ENCODE data around the gene MPL. TPM values are rescaled to one million over a fixed set of nuclear protein-coding genes. Genes with fewer than 3 reads are reported as not detected.

Gene MPL
- total RNA-seq, 2 experiments from 2014 or later, result not detected

- no peaks in the 10 kb centered on the region for H3K36me3 ChIP-seq (ENCODE audit: insufficient read depth, low read length)
- no peak for DNase-seq
- intact Hi-C loops (cut with DNase I, micrococcal nuclease), result no loop called here
- H3K27me3 ChIP-seq (ENCODE audit: control insufficient read depth in 1 of 2, insufficient read depth in 2 of 2, low read length in 2 of 2), result no peaks in the 10 kb centered on the region
- ATAC-seq (ENCODE audit: poor library complexity), result no peak
- ChIA-PET POLR2A (no interaction called here), CTCF (no interaction called here)
- H3K9me3 ChIP-seq (ENCODE audit: control insufficient read depth in 1 of 2, insufficient read depth in 1 of 2, low read length in 2 of 2), result no peaks in the 10 kb centered on the region
- no peak overlapping the region for H3K27ac ChIP-seq (ENCODE audit: low read depth in 1 of 2, low read length in 2 of 2)
- no peaks in the 10 kb centered on the region for H3K4me1 Mint-ChIP-seq (ENCODE audit: low read depth)
- H3K36me3 Mint-ChIP-seq (ENCODE audit: low read depth), result no peaks in the 10 kb centered on the region
- H3K4me1 ChIP-seq (ENCODE audit: insufficient read depth, low read length), result no peaks in the 10 kb centered on the region
- TF ChIP-seq CTCF (IDR thresholded peaks at IDR 0.05), result no peak
- no peaks in the 10 kb centered on the region for H3K27me3 Mint-ChIP-seq
- H3K4me3 Mint-ChIP-seq, result no peak overlapping the region
- no peak overlapping the region for H3K4me3 ChIP-seq (ENCODE audit: low read length)
- H3K27ac Mint-ChIP-seq, result no peak overlapping the region
- H3K9me3 Mint-ChIP-seq, result no peaks in the 10 kb centered on the region
Observed at GRCh38 chr1:43305926-43306687, 31.5 kb upstream of the MPL start.

GRCh38 chr1:43306688-43307457, 30.7 kb upstream of the MPL start:
- no peaks in the 10 kb centered on the region for H3K36me3 ChIP-seq (ENCODE audit: insufficient read depth, low read length)
- no peak overlapping the region for H3K27ac Mint-ChIP-seq
- intact Hi-C loops (cut with DNase I, micrococcal nuclease), result no loop called here
- H3K27ac ChIP-seq (ENCODE audit: low read depth in 1 of 2, low read length in 2 of 2), result no peak overlapping the region
- no peaks in the 10 kb centered on the region for H3K36me3 Mint-ChIP-seq (ENCODE audit: low read depth)
- no peaks in the 10 kb centered on the region for H3K27me3 Mint-ChIP-seq
- ChIA-PET POLR2A (no interaction called here), CTCF (no interaction called here)
- H3K4me3 Mint-ChIP-seq, result no peak overlapping the region
- no peaks in the 10 kb centered on the region for H3K4me1 ChIP-seq (ENCODE audit: insufficient read depth, low read length)
- H3K9me3 ChIP-seq (ENCODE audit: control insufficient read depth in 1 of 2, insufficient read depth in 1 of 2, low read length in 2 of 2), result no peaks in the 10 kb centered on the region
- no peak overlapping the region for H3K4me3 ChIP-seq (ENCODE audit: low read length)
- TF ChIP-seq CTCF (IDR thresholded peaks at IDR 0.05), result no peak
- H3K9me3 Mint-ChIP-seq, result no peaks in the 10 kb centered on the region
- no peaks in the 10 kb centered on the region for H3K27me3 ChIP-seq (ENCODE audit: control insufficient read depth in 1 of 2, insufficient read depth in 2 of 2, low read length in 2 of 2)
- ATAC-seq (ENCODE audit: poor library complexity) (no peak), DNase-seq (no peak)
- H3K4me1 Mint-ChIP-seq (ENCODE audit: low read depth), result no peaks in the 10 kb centered on the region

DNA sequence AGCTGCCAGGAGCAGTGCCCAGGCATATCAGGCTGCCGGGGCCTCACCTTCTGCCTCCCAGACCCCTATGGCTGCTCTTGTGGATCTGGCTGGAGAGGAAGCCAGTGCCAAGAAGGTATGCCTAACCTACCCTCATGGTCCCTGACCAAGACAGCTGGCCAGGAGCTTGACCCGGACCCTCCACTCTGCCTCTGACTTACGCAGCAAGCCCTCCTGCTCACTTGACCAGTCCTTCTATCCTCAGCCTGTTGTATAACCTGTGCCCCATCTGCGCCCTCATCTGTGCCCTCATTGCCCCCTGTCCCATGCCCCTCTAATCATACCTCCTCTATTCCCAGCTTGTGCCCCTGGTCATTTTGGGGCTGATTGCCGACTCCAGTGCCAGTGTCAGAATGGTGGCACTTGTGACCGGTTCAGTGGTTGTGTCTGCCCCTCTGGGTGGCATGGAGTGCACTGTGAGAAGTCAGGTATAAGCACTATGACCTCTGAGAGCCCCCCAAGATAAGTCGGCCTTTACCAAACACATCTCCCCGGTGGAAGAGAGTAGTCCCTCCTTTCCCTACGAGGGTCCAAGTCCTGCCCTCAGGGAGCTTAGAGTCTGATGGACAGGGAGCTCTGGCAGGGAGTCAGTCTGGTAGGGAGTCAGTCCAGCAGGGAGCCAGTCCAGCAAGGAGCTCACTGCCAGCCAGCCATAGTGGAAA, 30.0 kb upstream of the MPL start:
- no peaks in the 10 kb centered on the region for H3K36me3 ChIP-seq (ENCODE audit: insufficient read depth, low read length)
- H3K36me3 Mint-ChIP-seq (ENCODE audit: low read depth), result no peaks in the 10 kb centered on the region
- H3K27me3 ChIP-seq (ENCODE audit: control insufficient read depth in 1 of 2, insufficient read depth in 2 of 2, low read length in 2 of 2), result no peaks in the 10 kb centered on the region
- ATAC-seq (ENCODE audit: poor library complexity) (no peak), DNase-seq (no peak)
- no peak overlapping the region for H3K4me3 Mint-ChIP-seq
- intact Hi-C loops (cut with DNase I, micrococcal nuclease), result no loop called here
- POLR2A ChIA-PET, result no interaction called here
- no peaks in the 10 kb centered on the region for H3K4me1 ChIP-seq (ENCODE audit: insufficient read depth, low read length)
- H3K9me3 Mint-ChIP-seq, result no peaks in the 10 kb centered on the region
- no peaks in the 10 kb centered on the region for H3K4me1 Mint-ChIP-seq (ENCODE audit: low read depth)
- CTCF ChIA-PET, result no interaction called here
- H3K9me3 ChIP-seq (ENCODE audit: control insufficient read depth in 1 of 2, insufficient read depth in 1 of 2, low read length in 2 of 2), result no peaks in the 10 kb centered on the region
- no peak overlapping the region for H3K27ac ChIP-seq (ENCODE audit: low read depth in 1 of 2, low read length in 2 of 2)
- no peak for TF ChIP-seq CTCF (IDR thresholded peaks at IDR 0.05)
- H3K27ac Mint-ChIP-seq, result no peak overlapping the region
- H3K27me3 Mint-ChIP-seq, result no peaks in the 10 kb centered on the region
- no peak overlapping the region for H3K4me3 ChIP-seq (ENCODE audit: low read length)
